GM18520 (cell line): ENCODE data around the gene KBTBD13.

ENCODE experiments used
- ATAC-seq: cut with Tn5 transposase; IDR thresholded peaks from one replicate; pipeline ENCODE4 v1.9.1; 2021; ENCODE audit not compliant: unreplicated experiment

KBTBD13 gene

DNA sequence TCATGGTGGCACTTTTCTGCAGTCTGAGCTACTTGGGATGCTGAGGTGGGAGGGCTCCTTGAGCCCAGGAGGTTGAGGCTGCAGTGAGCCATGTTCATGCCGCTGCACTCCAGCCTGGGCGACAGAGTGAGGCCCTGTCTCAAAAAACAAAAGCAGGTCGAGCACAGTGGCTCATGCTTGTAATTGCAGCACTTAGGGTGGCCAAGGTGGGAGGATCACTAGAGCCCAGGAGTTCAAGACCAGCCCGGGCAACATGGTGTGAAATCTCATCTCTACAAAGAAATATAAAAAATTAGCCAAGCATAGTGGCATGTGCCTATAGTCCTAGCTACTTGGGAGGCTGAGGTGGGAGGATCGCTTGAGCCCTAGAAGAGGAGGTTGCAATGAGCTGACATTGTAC lies 28.5 kb downstream of the KBTBD13 start:
- no peak for ATAC-seq

DNA sequence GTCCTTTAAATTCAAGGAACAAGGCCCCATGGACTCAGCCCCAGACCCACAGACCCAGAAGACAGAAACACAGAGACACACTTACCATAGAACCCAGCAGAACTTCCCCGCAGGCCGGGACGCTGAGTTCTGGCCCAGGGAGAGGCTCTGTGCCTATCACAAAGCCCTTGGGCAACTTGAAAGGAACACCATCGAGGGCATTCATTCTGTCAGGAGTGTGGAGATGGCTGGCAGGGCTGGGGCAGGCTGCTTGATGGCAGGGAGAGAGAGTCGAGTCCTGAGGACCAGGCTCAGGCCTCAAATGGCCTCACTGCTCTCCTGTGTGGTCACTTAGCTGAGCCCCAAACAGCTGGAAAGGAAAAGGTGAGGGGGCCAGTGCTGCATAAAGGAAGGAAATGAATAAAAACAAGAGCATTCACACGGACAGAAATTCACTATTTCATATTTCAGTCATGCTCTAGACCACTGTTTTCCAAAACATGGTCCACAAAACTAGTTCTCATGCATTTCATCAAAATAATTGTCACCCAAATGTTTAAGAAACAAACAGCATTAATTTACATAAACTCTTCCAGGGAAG lies 29.6 kb downstream of the KBTBD13 start:
- no peak for ATAC-seq

DNA sequence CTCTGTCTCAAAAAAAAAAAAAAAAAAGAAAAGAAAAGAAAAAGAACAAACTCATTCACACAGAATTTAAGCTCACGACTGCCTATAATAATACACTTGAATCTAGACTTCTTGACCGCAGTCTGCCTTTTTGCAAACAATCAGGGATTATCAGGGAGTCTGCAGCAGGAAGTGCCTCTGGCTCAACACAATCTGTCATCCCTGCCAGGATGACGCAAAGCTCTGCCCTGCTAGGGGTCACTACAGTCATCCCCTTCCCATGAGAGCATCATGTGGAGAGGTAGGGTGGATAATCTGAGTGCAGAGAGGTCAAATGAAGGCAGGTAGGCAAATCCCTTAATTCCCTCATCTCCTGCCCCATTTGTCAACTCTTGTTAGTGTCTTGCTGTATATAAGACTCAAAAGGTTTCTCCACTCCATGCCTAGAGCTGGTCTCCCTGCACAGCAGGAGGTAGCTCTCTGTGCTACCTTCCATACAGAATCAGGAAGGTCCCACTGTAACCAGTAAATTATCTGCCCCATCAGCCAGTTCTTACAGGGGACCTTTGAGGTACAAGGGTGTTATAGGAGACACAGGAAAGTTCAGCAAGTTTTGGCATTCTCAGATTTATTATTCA lies 34.2 kb downstream of the KBTBD13 start:
- ATAC-seq, result no peak

DNA sequence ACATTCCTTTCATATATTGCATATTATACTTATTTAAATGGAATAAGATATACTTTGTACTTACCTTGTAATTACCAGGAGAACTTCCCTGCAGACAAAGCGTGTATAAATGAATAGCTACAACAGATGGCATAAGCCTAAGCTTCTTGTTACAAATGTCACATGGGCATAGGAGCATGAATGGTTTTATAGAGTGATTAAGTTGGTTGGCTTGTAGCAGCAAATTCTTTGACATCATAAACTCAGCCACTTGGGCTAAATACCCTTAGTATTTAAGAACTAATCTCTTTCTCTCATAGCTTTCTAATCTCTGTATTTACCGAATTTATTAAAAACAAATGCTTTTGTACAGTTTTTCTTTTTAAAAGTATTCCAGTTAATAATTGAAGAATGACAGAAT lies 38.5 kb downstream of the KBTBD13 start, which contains the start of gene UBAP1L:
UBAP1L (minus strand) TSS at position 115 of the 400 bp plus-strand sequence. CDS start 8,985 bp downstream, outside the sequence.
- ATAC-seq, result no peak

DNA sequence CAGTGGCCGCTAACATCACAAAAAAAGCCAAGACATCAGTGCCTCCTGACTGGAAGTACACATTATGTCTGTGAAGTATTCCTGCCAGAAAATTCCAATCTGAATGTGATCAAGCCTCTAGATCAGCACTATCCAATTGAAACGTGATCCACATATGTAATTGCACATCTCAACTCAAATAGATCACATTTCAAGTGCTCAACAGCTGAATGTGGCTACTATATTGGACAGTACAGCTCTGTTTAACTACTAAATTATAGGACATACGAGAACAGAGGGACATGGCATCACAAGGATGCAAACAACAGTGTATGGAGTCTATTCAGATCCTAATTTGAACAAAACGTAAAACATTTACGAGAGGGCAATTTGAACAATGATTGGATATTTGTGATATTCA lies 39.0 kb downstream of the KBTBD13 start:
- no peak for ATAC-seq
